OCI-LY7 (cell line): ENCODE results near the gene S100A4.

Source experiments
- EZH2phosphoT487 ChIP-seq: fragments of 200-600 bp; sonication (generic); IDR thresholded peaks from 2 replicates; pipeline ENCODE4 v1.6.1; 2018; ENCODE audit warnings: low read depth, borderline replicate concordance, mild to moderate bottlenecking, mixed run types, antibody characterized with exemption, low read length, moderate library complexity, mixed read lengths
- TF ChIP-seq, protein P1 (sequence below): fragments of 200-600 bp; sonication (generic); conservative IDR thresholded peaks from 2 replicates; pipeline ENCODE4 v1.5.1; 2014; ENCODE audit warnings: mild to moderate bottlenecking, antibody characterized with exemption, low read length, moderate library complexity, mixed read lengths

DNA sequence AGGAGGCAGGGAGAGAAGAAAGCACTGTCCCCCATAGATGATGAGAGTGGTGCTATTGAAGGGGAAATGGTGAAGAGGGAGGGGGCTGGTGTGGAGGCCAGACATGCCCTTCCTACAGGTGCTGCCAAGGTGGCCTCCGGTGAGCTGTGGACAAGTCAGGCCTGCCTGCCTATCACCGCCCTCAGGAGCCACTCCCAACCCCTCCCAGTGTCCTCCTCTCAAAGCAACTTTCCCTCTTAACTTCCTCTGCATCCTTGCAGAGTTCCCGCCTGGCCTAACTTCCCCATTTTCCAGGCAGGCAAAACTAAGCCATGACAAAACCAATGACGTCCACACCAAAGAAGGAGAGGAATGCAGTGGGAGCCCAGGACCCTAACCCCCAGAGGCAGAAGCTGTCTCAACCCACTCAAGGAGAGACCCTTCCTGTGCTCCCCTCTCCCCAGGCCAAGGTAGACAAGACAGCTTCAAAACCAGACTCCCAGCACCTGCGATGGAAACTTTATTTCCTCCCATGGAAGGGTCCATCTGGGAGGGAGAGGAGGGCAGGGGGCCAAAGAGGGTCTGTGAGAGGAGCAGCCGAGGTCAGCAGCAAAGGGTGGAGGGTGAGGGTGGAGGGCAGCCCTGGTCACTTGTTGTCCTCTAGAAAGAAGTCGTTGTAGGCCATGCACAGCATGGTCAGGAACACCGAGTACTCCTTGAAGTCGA, 8.8 kb downstream of the S100A4 start:
- TF ChIP-seq, protein P1, sequence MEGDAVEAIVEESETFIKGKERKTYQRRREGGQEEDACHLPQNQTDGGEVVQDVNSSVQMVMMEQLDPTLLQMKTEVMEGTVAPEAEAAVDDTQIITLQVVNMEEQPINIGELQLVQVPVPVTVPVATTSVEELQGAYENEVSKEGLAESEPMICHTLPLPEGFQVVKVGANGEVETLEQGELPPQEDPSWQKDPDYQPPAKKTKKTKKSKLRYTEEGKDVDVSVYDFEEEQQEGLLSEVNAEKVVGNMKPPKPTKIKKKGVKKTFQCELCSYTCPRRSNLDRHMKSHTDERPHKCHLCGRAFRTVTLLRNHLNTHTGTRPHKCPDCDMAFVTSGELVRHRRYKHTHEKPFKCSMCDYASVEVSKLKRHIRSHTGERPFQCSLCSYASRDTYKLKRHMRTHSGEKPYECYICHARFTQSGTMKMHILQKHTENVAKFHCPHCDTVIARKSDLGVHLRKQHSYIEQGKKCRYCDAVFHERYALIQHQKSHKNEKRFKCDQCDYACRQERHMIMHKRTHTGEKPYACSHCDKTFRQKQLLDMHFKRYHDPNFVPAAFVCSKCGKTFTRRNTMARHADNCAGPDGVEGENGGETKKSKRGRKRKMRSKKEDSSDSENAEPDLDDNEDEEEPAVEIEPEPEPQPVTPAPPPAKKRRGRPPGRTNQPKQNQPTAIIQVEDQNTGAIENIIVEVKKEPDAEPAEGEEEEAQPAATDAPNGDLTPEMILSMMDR = no peak
- no peak for TF ChIP-seq EZH2phosphoT487
